ENCODE results near the gene GJB3.
A peak's percentile ranks its signal among the peaks of the same experiment; 100 is the strongest.
"Not testable (repeated sequence)": the region's sequence is repeated elsewhere in the genome, so short reads cannot be mapped to it uniquely, and the experiment has no call there.

Gene GJB3

GRCh38 chr1:34781071-34781843 lies at the start of gene GJB3:
TSS of gene GJB3 (plus strand) at chr1:34781214. CDS start at chr1:34784763, 3,549 bp downstream.
- H3K27me3 ChIP-seq (ENCODE audit: control insufficient read depth, insufficient read depth, low read length): no peaks in the 10 kb centered on the region
- no peak within 1 kb of the TSS for H3K9ac ChIP-seq
- H3K4me2 ChIP-seq (ENCODE audit: low read length): peak within 1 kb of the TSS; percentile 53
- no peaks in the 10 kb centered on the region for H3K9me3 ChIP-seq (ENCODE audit: control insufficient read depth, low read length)
- no peak within 1 kb of the TSS for H3K27ac ChIP-seq
- H3K4me3 ChIP-seq (ENCODE audit: low read depth, low read length): no peak within 1 kb of the TSS
- peak within 1 kb of the TSS; percentile 27 for H2AFZ ChIP-seq
- no peaks in the 10 kb centered on the region for H3K36me3 ChIP-seq (ENCODE audit: control insufficient read depth, insufficient read depth, low read length)
- H3K4me1 ChIP-seq: no peaks in the 10 kb centered on the region
- no peak for TF ChIP-seq CTCF (IDR thresholded peaks at IDR 0.05)
- no peaks in the 10 kb centered on the region for H3K79me2 ChIP-seq

GRCh38 chr1:34732831-34733230 lies 48.2 kb upstream of the GJB3 start:
- H3K27me3 ChIP-seq (ENCODE audit: control insufficient read depth, insufficient read depth, low read length); H3K4me1 ChIP-seq; H2AFZ ChIP-seq; H3K9me3 ChIP-seq (ENCODE audit: control insufficient read depth, low read length); H3K9ac ChIP-seq; H3K36me3 ChIP-seq (ENCODE audit: control insufficient read depth, insufficient read depth, low read length); H3K4me2 ChIP-seq (ENCODE audit: low read length); H3K4me3 ChIP-seq (ENCODE audit: low read depth, low read length); H3K79me2 ChIP-seq; H3K27ac ChIP-seq: not testable (repeated sequence)

GRCh38 chr1:34736692-34737091 lies 44.3 kb upstream of the GJB3 start:
- no peak for TF ChIP-seq CTCF (IDR thresholded peaks at IDR 0.05)

GRCh38 chr1:34737236-34737635 lies 43.8 kb upstream of the GJB3 start:
- H3K36me3 ChIP-seq (ENCODE audit: control insufficient read depth, insufficient read depth, low read length); H3K4me1 ChIP-seq; H3K27me3 ChIP-seq (ENCODE audit: control insufficient read depth, insufficient read depth, low read length); H3K27ac ChIP-seq; H3K9ac ChIP-seq; H3K4me3 ChIP-seq (ENCODE audit: low read depth, low read length); H3K4me2 ChIP-seq (ENCODE audit: low read length); H2AFZ ChIP-seq; H3K9me3 ChIP-seq (ENCODE audit: control insufficient read depth, low read length); H3K79me2 ChIP-seq: not testable (repeated sequence)

More at GRCh38 chr1:34736692-34737091, 44.3 kb upstream of the GJB3 start:
- Histone ChIP-seq H3K9ac (no peak overlapping the region), H3K4me1 (no peaks in the 10 kb centered on the region), H3K27ac (no peak overlapping the region), H2AFZ (no peak overlapping the region), H3K9me3 (ENCODE audit: control insufficient read depth, low read length) (no peaks in the 10 kb centered on the region), H3K79me2 (no peaks in the 10 kb centered on the region), H3K36me3 (ENCODE audit: control insufficient read depth, insufficient read depth, low read length) (no peaks in the 10 kb centered on the region), H3K4me3 (ENCODE audit: low read depth, low read length) (no peak overlapping the region), H3K27me3 (ENCODE audit: control insufficient read depth, insufficient read depth, low read length) (no peaks in the 10 kb centered on the region), H3K4me2 (ENCODE audit: low read length) (no peak overlapping the region)

- H3K79me2 ChIP-seq: no peaks in the 10 kb centered on the region
Observed at GRCh38 chr1:34739613-34740012, 41.4 kb upstream of the GJB3 start.

More at GRCh38 chr1:34739613-34740012, 41.4 kb upstream of the GJB3 start:
- Histone ChIP-seq H3K27me3 (ENCODE audit: control insufficient read depth, insufficient read depth, low read length) (no peaks in the 10 kb centered on the region), H3K4me1 (no peaks in the 10 kb centered on the region), H3K36me3 (ENCODE audit: control insufficient read depth, insufficient read depth, low read length) (no peaks in the 10 kb centered on the region), H3K27ac (no peak overlapping the region), H2AFZ (no peak overlapping the region), H3K9ac (no peak overlapping the region), H3K9me3 (ENCODE audit: control insufficient read depth, low read length) (no peaks in the 10 kb centered on the region), H3K4me3 (ENCODE audit: low read depth, low read length) (no peak overlapping the region), H3K4me2 (ENCODE audit: low read length) (no peak overlapping the region)
- no peak for TF ChIP-seq CTCF (IDR thresholded peaks at IDR 0.05)
